Keratinocyte (primary cell): ENCODE results near the gene CGGBP1. TPM values are rescaled to one million over a fixed set of nuclear protein-coding genes. Genes with fewer than 3 reads are reported as not detected.

Experiments used
- DNase-seq: peaks from one replicate; pipeline ENCODE4 v3.0.0-alpha.2; 2011; ENCODE audit warnings: low read depth, missing footprints, low spot score
- FAIRE-seq: peaks from 2 replicates; lab custom pipeline; 2011; peaks lifted over from hg19 to GRCh38; lab: Jason Lieb, UNC
- H2AFZ ChIP-seq: 2 replicates; pipeline ENCODE4 v1.6.0; 2012; ENCODE audit warnings: low read length, control low read depth, inconsistent platforms; ENCODE audit not compliant: control insufficient read depth
- H3K27ac ChIP-seq: 2 replicates; pipeline ENCODE4 v1.5.1; 2011; ENCODE audit warnings: low read length; ENCODE audit not compliant: control insufficient read depth, insufficient read depth
- H3K27me3 ChIP-seq: 3 replicates; pipeline ENCODE4 v1.6.0; 2011; ENCODE audit warnings: low read length; ENCODE audit not compliant: control insufficient read depth, insufficient read depth; ENCODE audit errors: extremely low read depth
- H3K36me3 ChIP-seq, 2 experiments: 2 replicates in 1 of 2; 3 replicates in 1 of 2; pipeline ENCODE4 v1.5.1; 2011; ENCODE audit warnings: low read length in 2 of 2, mild to moderate bottlenecking in 1 of 2; ENCODE audit not compliant: control insufficient read depth in 2 of 2, insufficient read depth in 2 of 2; ENCODE audit errors: extremely low read depth in 1 of 2
- H3K4me1 ChIP-seq: 3 replicates; pipeline ENCODE4 v1.5.1; 2011; ENCODE audit warnings: low read length; ENCODE audit not compliant: control insufficient read depth, insufficient read depth; ENCODE audit errors: extremely low read depth
- H3K4me2 ChIP-seq: 3 replicates; pipeline ENCODE4 v1.6.0; 2011; ENCODE audit warnings: low read depth, low read length; ENCODE audit not compliant: control insufficient read depth, insufficient read depth; ENCODE audit errors: extremely low read depth
- H3K4me3 ChIP-seq, 3 experiments: fragments of 200-600 bp in 1 of 3; sonication (generic) in 1 of 3; 2 replicates in 2 of 3; 3 replicates in 1 of 3; pipeline ENCODE4 v1.5.1; 2011 to 2016; ENCODE audit warnings: low read length in 3 of 3, mild to moderate bottlenecking in 3 of 3, control low read depth in 2 of 3, inconsistent platforms in 1 of 3, low read depth in 1 of 3, mixed read lengths in 1 of 3, mixed run types in 1 of 3, moderate library complexity in 1 of 3; ENCODE audit not compliant: control insufficient read depth in 2 of 3, insufficient read depth in 2 of 3; ENCODE audit errors: extremely low read depth in 1 of 3
- H3K79me2 ChIP-seq: 2 replicates; pipeline ENCODE4 v1.6.0; 2012; ENCODE audit warnings: low read length; ENCODE audit not compliant: control insufficient read depth, insufficient read depth
- H3K9ac ChIP-seq: 3 replicates; pipeline ENCODE4 v1.6.0; 2011; ENCODE audit warnings: low read length; ENCODE audit not compliant: control insufficient read depth, insufficient read depth; ENCODE audit errors: extremely low read depth
- H3K9me1 ChIP-seq: 3 replicates; pipeline ENCODE4 v1.6.0; 2011; ENCODE audit warnings: low read length; ENCODE audit not compliant: control insufficient read depth, insufficient read depth; ENCODE audit errors: extremely low read depth
- H3K9me3 ChIP-seq: 2 replicates; pipeline ENCODE4 v1.5.1; 2012; ENCODE audit warnings: low read depth, low read length; ENCODE audit not compliant: control insufficient read depth
- H4K20me1 ChIP-seq: 3 replicates; pipeline ENCODE4 v1.6.0; 2011; ENCODE audit warnings: low read length; ENCODE audit not compliant: control insufficient read depth, insufficient read depth; ENCODE audit errors: extremely low read depth
- CTCF ChIP-seq, 3 experiments: IDR thresholded peaks in 1 of 3; conservative IDR thresholded peaks in 1 of 3; optimal IDR thresholded peaks in 1 of 3; 2 replicates in 2 of 3; 3 replicates in 1 of 3; pipeline versions ENCODE3 to v1.5.1; 2011; ENCODE audit warnings: low read length in 3 of 3, mild to moderate bottlenecking in 3 of 3, moderate library complexity in 2 of 3, control low read depth in 1 of 3, inconsistent platforms in 1 of 3; ENCODE audit not compliant: insufficient read depth in 2 of 3; ENCODE audit errors: extremely low read depth in 1 of 3
- EZH2 ChIP-seq: IDR thresholded peaks from one replicate; pipeline ENCODE4 v1.6.1; 2012; ENCODE audit warnings: inconsistent platforms, mild to moderate bottlenecking, low read length, moderate library complexity
- dilution Hi-C: fragments of 300-500 bp; cut with MboI; formaldehyde crosslinking; loops from one replicate; pipeline ENCODE4 v1.7.0; 2020; ENCODE audit warnings: low sequenced_read_pairs; ENCODE audit not compliant: extremely low pct_ligation_motif_present
- polyA plus RNA-seq, 5 experiments: library from polyadenylated mRNA; depleted of rRNA in 3 of 5; stranded (reverse) in 3 of 5; stranded (forward) in 1 of 5; unstranded in 1 of 5; fragments of >200 nt; gene quantifications; 1 replicate in 1 of 5; 2 replicates in 3 of 5; 3 replicates in 1 of 5; pipeline versions ENCODE4 v1.2.1 to v1.2.3, GENCODE V29; 2011 to 2012; ENCODE audit warnings: missing spikeins in 2 of 5, low read depth in 1 of 5, low replicate concordance in 1 of 5

CGGBP1 gene
- polyA plus RNA-seq, 1 donor (not counting 4 experiments of a cell fraction or from before 2014, with no cell fraction given): 43.3 TPM

DNA sequence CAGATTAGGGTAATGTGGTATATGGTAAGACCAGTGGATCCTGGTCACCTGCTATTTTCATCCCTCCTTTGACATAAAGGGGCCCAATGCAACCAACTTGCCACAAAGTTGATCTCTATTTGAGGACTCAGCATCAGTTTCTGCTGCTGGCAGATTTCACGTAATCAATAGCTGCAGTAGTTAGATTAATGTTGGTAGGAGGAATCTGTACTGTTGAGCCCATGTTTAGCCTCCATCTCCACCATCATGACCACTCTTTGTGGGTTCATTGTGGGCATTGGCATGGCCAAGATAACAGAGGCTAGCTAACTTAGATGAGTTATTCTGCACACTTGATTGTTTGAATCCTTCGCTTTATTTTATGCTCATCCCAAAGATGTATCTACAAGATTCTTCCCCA is 29.9 kb downstream of the CGGBP1 start:
- FAIRE-seq: no peak
- H3K4me3 ChIP-seq: no peak overlapping the region
- no peaks in the 10 kb centered on the region for H3K9me1 ChIP-seq

DNA sequence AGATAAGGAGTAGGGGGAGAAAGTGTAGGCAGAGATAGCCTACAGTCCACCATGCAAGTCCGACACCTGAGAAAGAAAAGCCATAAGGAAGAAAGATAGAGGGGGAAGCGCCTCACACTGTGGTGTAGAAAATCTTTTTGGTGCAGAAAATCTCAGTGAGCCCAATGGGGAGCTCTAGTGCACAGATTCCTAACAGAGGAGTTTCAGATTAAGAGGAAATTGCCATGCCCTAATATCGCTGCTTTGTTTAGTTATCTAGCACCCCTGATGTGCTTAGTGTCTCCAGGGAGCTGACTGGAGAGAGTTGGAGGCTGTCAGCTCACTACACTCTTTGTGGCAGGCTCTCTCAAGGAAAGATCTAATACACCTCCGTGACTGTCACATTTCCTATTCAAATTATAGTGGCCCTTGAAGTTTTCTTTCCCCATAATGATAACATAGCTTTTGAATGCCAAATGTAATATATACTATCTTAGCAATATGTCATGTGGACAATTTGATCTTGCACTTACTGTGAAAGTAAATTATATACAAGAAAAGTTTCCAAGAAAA is 33.7 kb downstream of the CGGBP1 start:
- Histone ChIP-seq H3K4me3 (no peak overlapping the region), H4K20me1 (no peaks in the 10 kb centered on the region), H3K27me3 (no peaks in the 10 kb centered on the region), H3K9me3 (no peaks in the 10 kb centered on the region), H3K4me2 (no peak overlapping the region), H2AFZ (no peak overlapping the region), H3K9ac (no peak overlapping the region), H3K9me1 (no peaks in the 10 kb centered on the region), H3K79me2 (no peaks in the 10 kb centered on the region), H3K4me1 (no peaks in the 10 kb centered on the region), H3K36me3 (no peaks in the 10 kb centered on the region), H3K27ac (no peak overlapping the region)
- no peak for TF ChIP-seq CTCF (optimal IDR thresholded peaks at IDR 0.05 in 1 of 3, IDR thresholded peaks at IDR 0.05 in 1 of 3, conservative IDR thresholded peaks at IDR 0.05 in 1 of 3; ENCODE audit: extremely low read depth in 1 of 3, insufficient read depth in 2 of 3, low read length in 3 of 3)
- no peak for TF ChIP-seq EZH2
- dilution Hi-C loops: no loop called here
- FAIRE-seq (no peak), DNase-seq (no peak)

More for the DNA sequence above, 29.9 kb downstream of the CGGBP1 start:
- no peaks in the 10 kb centered on the region for H3K9me3 ChIP-seq
- H3K36me3 ChIP-seq: no peaks in the 10 kb centered on the region
- no peak for TF ChIP-seq EZH2
- TF ChIP-seq CTCF (optimal IDR thresholded peaks at IDR 0.05 in 1 of 3, IDR thresholded peaks at IDR 0.05 in 1 of 3, conservative IDR thresholded peaks at IDR 0.05 in 1 of 3; ENCODE audit: extremely low read depth in 1 of 3, insufficient read depth in 2 of 3, low read length in 3 of 3): no peak
- H3K27me3 ChIP-seq: no peaks in the 10 kb centered on the region
- no peak overlapping the region for H3K4me2 ChIP-seq
- dilution Hi-C loops: no loop called here
- no peak overlapping the region for H3K27ac ChIP-seq
- peaks cover 5% of the 10 kb centered on the region for H3K4me1 ChIP-seq
- DNase-seq: no peak
- no peak overlapping the region for H3K9ac ChIP-seq
- no peaks in the 10 kb centered on the region for H4K20me1 ChIP-seq
- no peak overlapping the region for H2AFZ ChIP-seq
- H3K79me2 ChIP-seq: no peaks in the 10 kb centered on the region
